Measurements from ENCODE around the gene OR2A12. TPM values are rescaled to one million over a fixed set of nuclear protein-coding genes. Genes with fewer than 3 reads are reported as not detected.

The OR2A12 gene
- total and polyA plus RNA-seq, 8 donors, result not detected

GRCh38 chr7:144134116-144134515 lies 48.0 kb downstream of the OR2A12 start:
- ATAC-seq (no peak), DNase-seq (no peak), FAIRE-seq (no peak)
- no peaks in the 10 kb centered on the region for H3K4me1 ChIP-seq
- no peaks in the 10 kb centered on the region for H3K9me3 ChIP-seq
- no peak overlapping the region for H3K27ac ChIP-seq
- H3K4me3 ChIP-seq, result no peak overlapping the region
- 66 to 72% methylated on average over 1 of the region's 1 CpG for WGBS, 2 donors
- no peak for TF ChIP-seq CTCF (IDR thresholded peaks at IDR 0.05)
- no peaks in the 10 kb centered on the region for H3K36me3 ChIP-seq
- intact Hi-C loops (cut with DNase I), result no loop called here
- no peaks in the 10 kb centered on the region for H3K27me3 ChIP-seq

- no peak for DNase-seq
- no peak for ATAC-seq
- H3K4me1 ChIP-seq, result no peaks in the 10 kb centered on the region
- no peaks in the 10 kb centered on the region for H3K9me3 ChIP-seq
- FAIRE-seq, result no peak
- H3K36me3 ChIP-seq, result no peaks in the 10 kb centered on the region
- H3K27me3 ChIP-seq, result no peaks in the 10 kb centered on the region
- no peak overlapping the region for H3K4me3 ChIP-seq
- no peak for TF ChIP-seq CTCF (IDR thresholded peaks at IDR 0.05)
- no peak overlapping the region for H3K27ac ChIP-seq
- WGBS, 2 donors, result 72 to 85% methylated on average over 1 of the region's 1 CpG
- intact Hi-C loops (cut with DNase I), result no loop called here
Measured at GRCh38 chr7:144137501-144137900, 51.4 kb downstream of the OR2A12 start.

DNA sequence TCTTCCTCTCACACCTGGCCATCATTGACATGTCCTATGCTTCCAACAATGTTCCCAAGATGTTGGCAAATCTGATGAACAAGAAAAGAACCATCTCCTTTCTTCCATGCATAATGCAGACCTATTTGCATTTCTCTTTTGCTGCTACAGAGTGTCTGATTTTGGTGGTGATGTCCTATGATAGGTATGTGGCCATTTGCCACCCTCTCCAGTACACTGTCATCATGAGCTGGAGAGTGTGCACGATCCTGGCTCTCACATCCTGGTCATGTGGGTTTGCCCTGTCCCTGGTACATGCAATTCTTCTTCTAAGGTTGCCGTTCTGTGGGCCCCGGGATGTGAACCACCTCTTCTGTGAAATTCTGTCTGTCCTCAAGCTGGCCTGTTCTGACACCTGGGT lies 56.1 kb downstream of the OR2A12 start:
- FAIRE-seq (no peak), DNase-seq (no peak), ATAC-seq (no peak)
- TF ChIP-seq CTCF (IDR thresholded peaks at IDR 0.05), result no peak
- Histone ChIP-seq H3K36me3 (no peaks in the 10 kb centered on the region), H3K4me1 (no peaks in the 10 kb centered on the region), H3K27ac (no peak overlapping the region), H3K27me3 (no peaks in the 10 kb centered on the region), H3K4me3 (no peak overlapping the region), H3K9me3 (no peaks in the 10 kb centered on the region)
- intact Hi-C loops (cut with DNase I), result no loop called here
- 85 to 87% methylated on average over 3 of the region's 3 CpGs for WGBS, 2 donors

DNA sequence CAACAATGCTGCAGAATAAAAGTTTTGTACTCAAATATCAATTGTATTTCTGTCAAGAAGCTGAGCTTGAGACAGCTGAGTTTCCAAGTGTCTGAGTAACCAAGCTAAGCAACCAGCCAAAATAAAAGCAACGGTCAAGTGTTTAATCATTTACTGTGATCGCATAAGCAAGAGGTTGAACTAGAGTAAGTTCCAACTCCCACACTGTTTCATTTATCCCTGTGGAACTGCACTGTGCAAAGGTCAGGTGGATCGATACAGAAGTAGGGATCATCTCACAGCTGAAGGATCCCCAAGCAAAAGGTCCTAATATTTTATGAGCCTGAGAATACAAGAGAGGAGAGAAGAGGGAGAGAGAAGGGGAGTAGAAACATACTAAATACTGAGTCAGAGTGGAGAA lies 58.3 kb downstream of the OR2A12 start:
- H3K4me1 ChIP-seq, result no peaks in the 10 kb centered on the region
- ATAC-seq (no peak), DNase-seq (no peak), FAIRE-seq (no peak)
- WGBS, 2 donors, result 87% methylated on average over 3 of the region's 3 CpGs
- intact Hi-C loops (cut with DNase I), result no loop called here
- no peaks in the 10 kb centered on the region for H3K9me3 ChIP-seq
- no peak for TF ChIP-seq CTCF (IDR thresholded peaks at IDR 0.05)
- no peaks in the 10 kb centered on the region for H3K36me3 ChIP-seq
- no peak overlapping the region for H3K27ac ChIP-seq
- no peaks in the 10 kb centered on the region for H3K27me3 ChIP-seq
- no peak overlapping the region for H3K4me3 ChIP-seq

DNA sequence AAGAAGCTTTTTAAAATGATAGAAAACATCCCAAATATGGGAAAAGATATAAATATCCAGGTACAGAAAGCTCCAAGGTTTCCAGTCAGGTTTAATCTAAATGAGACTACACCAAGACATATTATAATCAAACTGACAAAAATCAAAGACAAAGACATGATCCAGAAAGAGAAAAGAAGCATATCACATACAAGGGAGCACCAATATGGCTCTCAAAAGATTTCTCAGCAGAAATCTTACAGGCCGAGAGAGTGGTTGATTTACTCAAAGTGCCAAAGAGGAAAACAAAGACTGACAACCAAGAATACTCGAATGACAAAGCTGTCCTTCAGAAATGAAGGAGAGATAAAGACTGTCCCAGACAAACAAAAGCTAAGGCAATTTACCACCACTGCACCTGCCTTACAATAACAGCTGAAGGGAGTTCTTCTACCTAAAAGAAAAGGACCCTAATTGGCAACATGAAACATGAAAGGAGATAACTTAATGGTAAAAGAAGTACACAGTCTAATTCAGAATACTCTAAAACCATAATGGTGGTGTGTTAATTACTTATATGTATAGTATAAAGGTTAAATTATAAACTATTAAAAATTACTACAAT lies 62.2 kb downstream of the OR2A12 start:
- Histone ChIP-seq H3K36me3 (no peaks in the 10 kb centered on the region), H3K27me3 (no peaks in the 10 kb centered on the region), H3K27ac (no peak overlapping the region), H3K4me3 (no peak overlapping the region), H3K9me3 (no peaks in the 10 kb centered on the region), H3K4me1 (no peaks in the 10 kb centered on the region)
- ATAC-seq, result no peak
- no peak for DNase-seq
- no peak for TF ChIP-seq CTCF (IDR thresholded peaks at IDR 0.05)
- intact Hi-C loops (cut with DNase I), result no loop called here
- no peak for FAIRE-seq
- WGBS, 2 donors, result 71 to 75% methylated on average over 2 of the region's 2 CpGs

Other genes starting within 250 kb of the OR2A12 start
- gene TCAF1, start 184.1 kb upstream of the OR2A12 start, total RNA-seq, result 10 to 100 TPM; 12.4 to 30.5 (median 19.2) TPM
- 10 to 100 TPM in 1 of 2 donors, 1 to 10 TPM in 1; 9.1 to 20.4 TPM for gene TCAF1, start 184.1 kb upstream of the OR2A12 start, polyA plus RNA-seq
- not detected for gene OR2F2, start 151.0 kb upstream of the OR2A12 start, total RNA-seq
- gene OR2F2, start 151.0 kb upstream of the OR2A12 start, polyA plus RNA-seq, result not detected
- gene OR2F1, start 131.4 kb upstream of the OR2A12 start, total RNA-seq, result not detected
- not detected for gene OR2F1, start 131.4 kb upstream of the OR2A12 start, polyA plus RNA-seq
- not detected for gene OR6B1, start 86.0 kb upstream of the OR2A12 start, total RNA-seq
- not detected for gene OR6B1, start 86.0 kb upstream of the OR2A12 start, polyA plus RNA-seq
- gene OR2A5, start 37.3 kb upstream of the OR2A12 start, total RNA-seq, result not detected
- gene OR2A5, start 37.3 kb upstream of the OR2A12 start, polyA plus RNA-seq, result not detected
- gene OR2A25, start 16.5 kb upstream of the OR2A12 start, total RNA-seq, result not detected
- gene OR2A25, start 16.5 kb upstream of the OR2A12 start, polyA plus RNA-seq, result under 1 TPM in 1 of 2 donors, not detected in 1; 0.12 TPM
- not detected for gene OR2A2, start 23.3 kb downstream of the OR2A12 start, total RNA-seq
- gene OR2A2, start 23.3 kb downstream of the OR2A12 start, polyA plus RNA-seq, result not detected
- gene OR2A14, start 36.9 kb downstream of the OR2A12 start, total RNA-seq, result not detected
- not detected for gene OR2A14, start 36.9 kb downstream of the OR2A12 start, polyA plus RNA-seq
- gene CTAGE4, start 97.2 kb downstream of the OR2A12 start, total RNA-seq, result 1 to 10 TPM in 4 of 6 donors, under 1 TPM in 2; 0.51 to 5.4 (median 1.5) TPM
- 1 to 10 TPM; 2.7 to 4.0 TPM for gene CTAGE4, start 97.2 kb downstream of the OR2A12 start, polyA plus RNA-seq
- gene ARHGEF35, start 109.6 kb downstream of the OR2A12 start, total RNA-seq, result 10 to 100 TPM in 1 of 6 donors, 1 to 10 TPM in 5; 5.1 to 10.6 (median 7.6) TPM
- gene ARHGEF35, start 109.6 kb downstream of the OR2A12 start, polyA plus RNA-seq, result 1 to 10 TPM; 6.1 to 7.1 TPM
- not detected for gene OR2A42, start 153.3 kb downstream of the OR2A12 start, total RNA-seq
- not detected for gene OR2A42, start 153.3 kb downstream of the OR2A12 start, polyA plus RNA-seq
- gene OR2A7, start 178.5 kb downstream of the OR2A12 start, total RNA-seq, result 1 to 10 TPM; 2.9 to 5.7 (median 3.5) TPM
- gene OR2A7, start 178.5 kb downstream of the OR2A12 start, polyA plus RNA-seq, result 1 to 10 TPM; 1.3 to 1.4 TPM
- gene CTAGE8, start 183.0 kb downstream of the OR2A12 start, total RNA-seq, result 1 to 10 TPM in 5 of 6 donors, under 1 TPM in 1; 0.72 to 2.6 (median 1.7) TPM
- gene CTAGE8, start 183.0 kb downstream of the OR2A12 start, polyA plus RNA-seq, result 1 to 10 TPM in 1 of 2 donors, not detected in 1; 1.8 TPM
- not detected for gene OR2A1, start 226.1 kb downstream of the OR2A12 start, total RNA-seq
- gene OR2A1, start 226.1 kb downstream of the OR2A12 start, polyA plus RNA-seq, result under 1 TPM in 1 of 2 donors, not detected in 1; 0.14 TPM

Data from pancreas (tissue), 10 donors.